Measurements from ENCODE around the gene ATP5F1D.

ATP5F1D gene

DNA sequence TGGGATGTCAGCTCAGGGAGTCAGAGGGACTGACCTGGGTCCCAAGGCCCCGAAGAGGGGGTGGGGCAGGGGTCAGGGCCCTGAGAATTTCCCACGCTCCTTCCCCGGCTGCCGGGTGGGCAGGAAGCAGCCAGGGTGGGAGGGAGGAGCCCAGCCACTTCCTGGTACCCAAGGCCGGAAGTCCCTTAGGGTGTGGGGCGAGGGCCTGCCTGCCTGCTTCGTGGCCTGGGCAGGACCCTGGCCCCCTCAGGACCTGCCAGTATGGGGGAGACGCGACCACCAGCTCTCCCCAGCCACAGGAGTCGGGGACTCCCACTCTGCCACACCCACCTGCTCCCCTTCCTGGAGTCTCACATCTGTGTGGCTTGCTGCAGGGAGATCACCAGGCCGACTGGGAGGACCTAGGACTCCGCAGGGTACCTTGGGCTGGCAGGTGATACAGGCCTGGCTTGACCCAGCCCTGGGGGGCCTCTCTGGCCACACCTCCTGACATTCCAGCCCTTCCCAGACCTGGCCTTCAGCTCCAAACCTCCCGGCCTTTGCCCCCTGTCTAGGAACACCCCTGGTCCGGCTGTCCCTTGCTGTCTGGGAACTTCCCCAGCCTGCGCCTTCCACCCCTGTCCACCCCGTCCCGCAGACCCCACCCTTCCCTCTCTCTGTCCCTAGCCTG is 17.8 kb downstream of the ATP5F1D start:
- peak; percentile 86 for DNase-seq
- no peaks in the 10 kb centered on the region for H3K27me3 Mint-ChIP-seq
- CTCF ChIA-PET, result interaction anchor here (5.0 kb wide), 1 partner anchor 7 kb away, joined by 17 read pairs; no protein-coding TSS in a partner anchor
- peaks cover 29% of the 10 kb centered on the region for H3K36me3 Mint-ChIP-seq
- no peaks in the 10 kb centered on the region for H3K9me3 Mint-ChIP-seq
- H3K4me3 Mint-ChIP-seq, result peak overlapping the region; percentile 89
- peak overlapping the region; percentile 98 for H3K27ac Mint-ChIP-seq
- peaks cover 64% of the 10 kb centered on the region for H3K4me1 Mint-ChIP-seq

DNA sequence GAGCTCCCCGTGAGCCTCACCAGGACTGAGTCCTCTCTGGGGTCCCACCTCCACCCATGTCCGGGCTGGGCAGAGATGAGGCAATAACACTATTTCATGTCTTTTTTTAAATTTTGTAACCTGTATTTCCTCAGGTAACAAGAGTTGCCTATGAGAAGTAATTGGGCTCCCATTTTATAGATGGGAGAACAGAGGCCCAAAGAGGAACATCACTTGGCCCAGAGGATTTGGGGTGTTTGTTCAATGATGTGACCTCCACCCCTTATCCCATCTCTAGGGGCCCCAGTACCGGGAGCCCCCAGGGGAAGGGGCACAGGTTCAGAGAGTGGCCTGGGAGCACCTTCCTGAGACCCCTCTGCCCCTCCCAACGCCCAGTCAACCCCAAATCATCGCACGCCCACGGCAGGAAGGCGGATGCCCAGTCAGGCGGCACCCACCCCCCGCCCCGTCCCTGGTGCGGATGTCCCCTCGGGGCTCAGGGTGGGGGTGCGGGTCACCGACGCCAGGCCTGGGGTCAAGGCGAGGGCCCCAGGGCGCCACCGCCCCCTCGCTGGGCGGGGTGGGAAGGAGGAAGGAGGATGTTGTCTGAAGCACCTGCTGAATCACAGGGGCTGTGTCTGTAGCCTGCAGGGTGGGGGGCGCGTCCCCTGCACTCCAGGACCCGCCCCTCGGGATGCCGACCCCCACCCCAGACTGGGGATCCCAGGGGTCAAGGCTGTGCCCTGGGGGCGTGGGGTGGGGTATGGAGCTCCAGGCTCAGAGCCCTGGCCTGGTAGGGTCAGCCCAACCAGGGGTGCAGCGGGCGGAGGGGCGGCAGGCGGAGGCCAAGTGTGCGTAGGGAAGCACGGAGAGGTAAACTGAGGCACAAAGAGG is 18.6 kb downstream of the ATP5F1D start:
- Mint-ChIP-seq H3K27me3 (no peaks in the 10 kb centered on the region), H3K4me1 (peaks cover 61% of the 10 kb centered on the region), H3K27ac (peak overlapping the region; percentile 98), H3K36me3 (peaks cover 22% of the 10 kb centered on the region), H3K9me3 (no peaks in the 10 kb centered on the region), H3K4me3 (peak overlapping the region; percentile 94)
- peak; percentile 72 for DNase-seq
- CTCF ChIA-PET, result no interaction called here

DNA sequence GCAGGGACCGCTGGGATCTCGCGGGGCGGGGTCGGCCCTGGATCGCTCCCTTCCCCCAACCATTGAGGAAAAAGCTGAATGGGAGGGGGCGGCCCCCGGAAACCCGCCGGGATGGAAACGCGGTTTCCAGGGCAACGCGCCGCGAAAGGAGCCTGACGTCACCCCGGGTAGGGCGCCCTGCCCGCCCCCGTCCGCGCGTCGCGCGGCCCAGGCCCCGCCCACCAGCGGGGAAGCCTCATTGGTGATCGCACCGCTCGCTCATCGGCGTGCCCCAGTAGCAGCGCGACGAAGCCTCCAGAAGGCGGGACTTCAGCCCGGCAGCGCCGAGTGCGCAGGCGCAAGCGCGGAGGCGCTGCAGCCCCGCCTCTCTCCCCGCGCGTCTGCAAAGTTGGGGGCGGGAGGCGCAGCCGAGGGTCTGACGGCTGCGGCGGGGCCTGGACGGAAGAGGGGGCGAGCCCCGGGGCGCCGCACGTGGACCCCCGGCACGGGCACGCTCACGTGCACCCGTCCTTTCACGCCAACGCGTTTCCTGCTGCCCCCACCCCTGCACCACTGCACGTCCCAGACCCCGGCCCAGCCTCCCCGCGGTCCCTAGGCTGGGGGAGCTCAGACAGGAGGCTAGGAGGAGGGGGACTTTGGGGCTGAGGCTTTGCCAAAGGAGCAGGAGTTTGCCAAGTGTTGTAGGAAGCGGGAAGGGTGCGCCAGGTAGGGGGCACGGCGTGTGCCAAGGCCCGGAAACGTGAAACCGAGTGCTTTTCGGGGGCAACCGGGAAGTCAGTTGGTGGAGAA is 19.4 kb downstream of the ATP5F1D start:
- peak overlapping the region; percentile 94 for H3K4me3 Mint-ChIP-seq
- no peaks in the 10 kb centered on the region for H3K27me3 Mint-ChIP-seq
- CTCF ChIA-PET, result interaction anchor here (2.7 kb wide), 1 partner anchor 17 kb away, joined by 18 read pairs; no protein-coding TSS in a partner anchor
- DNase-seq, result peak; percentile 97
- H3K4me1 Mint-ChIP-seq, result peaks cover 65% of the 10 kb centered on the region
- H3K36me3 Mint-ChIP-seq, result peaks cover 21% of the 10 kb centered on the region
- H3K27ac Mint-ChIP-seq, result peak overlapping the region; percentile 98
- no peaks in the 10 kb centered on the region for H3K9me3 Mint-ChIP-seq

DNA sequence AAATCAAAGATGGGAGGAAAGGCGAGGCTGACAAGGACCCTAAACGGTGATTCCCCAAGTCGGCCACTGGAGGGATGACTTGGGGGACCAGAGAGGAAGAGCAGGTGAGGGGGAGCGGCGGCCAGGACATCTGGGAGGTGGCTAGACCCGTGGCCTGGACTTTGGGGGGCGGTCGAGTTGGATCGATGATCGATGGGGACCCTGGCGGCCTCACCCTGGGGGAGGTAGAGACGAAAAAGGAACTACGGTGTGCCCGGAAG is 19.9 kb downstream of the ATP5F1D start:
- CTCF ChIA-PET, result interaction anchor here (2.7 kb wide), 1 partner anchor 17 kb away, joined by 18 read pairs; no protein-coding TSS in a partner anchor
- no peaks in the 10 kb centered on the region for H3K9me3 Mint-ChIP-seq
- peak overlapping the region; percentile 94 for H3K4me3 Mint-ChIP-seq
- peaks cover 67% of the 10 kb centered on the region for H3K4me1 Mint-ChIP-seq
- DNase-seq, result peak; percentile 54
- H3K27me3 Mint-ChIP-seq, result no peaks in the 10 kb centered on the region
- peak overlapping the region; percentile 95 for H3K27ac Mint-ChIP-seq
- H3K36me3 Mint-ChIP-seq, result peaks cover 18% of the 10 kb centered on the region

DNA sequence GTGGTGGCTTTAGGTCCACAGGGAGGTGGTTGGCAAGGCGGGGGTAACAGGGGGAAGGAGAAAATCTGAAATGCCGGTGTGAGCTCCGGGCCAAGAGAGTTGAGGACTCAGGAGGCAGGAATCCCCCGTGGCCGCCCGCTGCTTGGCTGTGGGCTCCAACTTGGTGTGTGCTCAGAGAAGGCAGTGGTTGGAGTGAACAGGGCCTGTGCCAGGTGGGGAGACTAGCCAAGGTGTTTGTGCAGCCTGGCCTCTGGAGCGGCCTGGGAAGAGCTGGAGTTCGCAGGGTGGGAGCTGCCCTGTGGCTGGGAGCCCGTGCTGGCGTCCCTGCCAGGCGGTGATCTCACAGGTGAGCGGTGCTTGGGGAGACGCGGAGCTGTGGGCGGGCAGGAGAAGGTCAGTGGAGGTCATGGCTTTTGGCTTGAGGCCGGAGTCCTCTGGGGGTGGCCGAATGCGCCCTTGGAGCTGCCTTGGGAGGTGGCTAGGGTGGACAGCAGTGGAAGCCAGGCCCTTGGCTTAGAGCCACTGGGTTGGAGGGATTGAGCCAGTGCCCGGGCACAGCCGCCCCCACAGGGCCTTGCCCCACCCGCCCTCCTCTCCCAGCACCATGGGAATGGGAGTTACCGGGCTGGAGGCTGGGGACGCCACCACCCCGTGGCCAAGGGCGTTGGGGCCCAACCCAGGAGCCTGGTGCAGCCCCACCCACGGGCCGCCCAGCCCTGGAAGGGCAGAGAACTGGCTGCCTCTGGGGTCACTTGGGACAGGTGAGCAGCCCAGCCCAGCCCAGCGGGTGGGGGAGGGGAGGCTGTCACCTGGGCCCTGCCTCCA is 20.5 kb downstream of the ATP5F1D start:
- Mint-ChIP-seq H3K27ac (peak overlapping the region; percentile 95), H3K9me3 (no peaks in the 10 kb centered on the region), H3K4me3 (peak overlapping the region; percentile 94), H3K27me3 (peaks cover under 1% of the 10 kb centered on the region), H3K36me3 (peaks cover 18% of the 10 kb centered on the region), H3K4me1 (peaks cover 67% of the 10 kb centered on the region)
- no peak for DNase-seq
- CTCF ChIA-PET, result interaction anchor here (2.7 kb wide), 1 partner anchor 18 kb away, joined by 18 read pairs; no protein-coding TSS in a partner anchor

DNA sequence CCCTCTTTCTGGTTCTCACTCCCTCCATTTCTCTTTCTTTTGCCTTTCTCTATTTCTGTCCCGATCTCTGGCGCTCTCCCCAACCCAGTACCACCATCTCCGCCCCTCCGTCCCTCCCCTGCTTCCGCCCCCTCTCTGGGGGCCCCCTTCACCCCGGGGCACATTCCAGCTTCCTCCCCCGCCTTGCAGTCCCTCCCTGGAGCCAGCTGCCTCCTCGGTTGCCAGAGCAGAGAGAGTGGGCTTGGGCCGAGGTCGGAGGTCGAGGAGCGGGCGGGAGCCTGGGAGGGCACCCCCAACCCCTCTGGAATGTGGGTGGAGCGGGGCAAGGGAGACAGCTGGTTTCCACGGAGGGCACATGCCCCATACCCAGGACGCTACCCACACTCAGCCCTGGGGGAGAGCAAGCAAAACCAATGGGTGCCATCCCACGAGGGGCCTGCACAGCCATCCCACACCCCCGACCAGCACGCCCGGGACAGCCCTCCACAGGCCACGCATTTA is 21.1 kb downstream of the ATP5F1D start:
- DNase-seq, result no peak
- Mint-ChIP-seq H3K27ac (no peak overlapping the region), H3K9me3 (no peaks in the 10 kb centered on the region), H3K4me1 (peaks cover 69% of the 10 kb centered on the region), H3K27me3 (peaks cover 7% of the 10 kb centered on the region), H3K4me3 (peak overlapping the region; percentile 40), H3K36me3 (peaks cover 13% of the 10 kb centered on the region)
- CTCF ChIA-PET, result interaction anchor here (2.7 kb wide), 1 partner anchor 19 kb away, joined by 18 read pairs; no protein-coding TSS in a partner anchor

DNA sequence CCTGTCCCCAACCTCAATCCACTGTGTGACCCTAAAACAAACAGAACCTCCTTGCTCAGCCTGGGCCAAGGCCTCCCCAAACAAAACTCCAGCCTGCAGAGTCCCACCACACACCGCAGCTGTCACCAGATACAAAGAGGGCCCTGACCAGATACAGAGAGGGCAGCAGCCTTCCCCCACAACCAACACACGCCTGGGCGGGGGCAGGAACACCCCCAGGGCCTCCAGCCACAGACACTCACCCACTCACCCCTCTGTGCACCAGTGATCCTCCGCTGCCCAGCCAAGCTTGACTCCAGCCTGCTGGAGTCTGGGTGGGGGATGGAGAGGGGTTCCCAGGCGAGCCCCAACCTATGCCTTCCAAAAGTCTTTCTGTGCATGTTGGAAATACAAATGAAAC is 21.6 kb downstream of the ATP5F1D start:
- no peaks in the 10 kb centered on the region for H3K9me3 Mint-ChIP-seq
- peak overlapping the region; percentile 58 for H3K27ac Mint-ChIP-seq
- no peak for DNase-seq
- H3K27me3 Mint-ChIP-seq, result peaks cover 9% of the 10 kb centered on the region
- peaks cover 10% of the 10 kb centered on the region for H3K36me3 Mint-ChIP-seq
- peak overlapping the region; percentile 50 for H3K4me3 Mint-ChIP-seq
- H3K4me1 Mint-ChIP-seq, result peaks cover 67% of the 10 kb centered on the region
- CTCF ChIA-PET, result interaction anchor here (2.7 kb wide), 1 partner anchor 19 kb away, joined by 18 read pairs; no protein-coding TSS in a partner anchor

DNA sequence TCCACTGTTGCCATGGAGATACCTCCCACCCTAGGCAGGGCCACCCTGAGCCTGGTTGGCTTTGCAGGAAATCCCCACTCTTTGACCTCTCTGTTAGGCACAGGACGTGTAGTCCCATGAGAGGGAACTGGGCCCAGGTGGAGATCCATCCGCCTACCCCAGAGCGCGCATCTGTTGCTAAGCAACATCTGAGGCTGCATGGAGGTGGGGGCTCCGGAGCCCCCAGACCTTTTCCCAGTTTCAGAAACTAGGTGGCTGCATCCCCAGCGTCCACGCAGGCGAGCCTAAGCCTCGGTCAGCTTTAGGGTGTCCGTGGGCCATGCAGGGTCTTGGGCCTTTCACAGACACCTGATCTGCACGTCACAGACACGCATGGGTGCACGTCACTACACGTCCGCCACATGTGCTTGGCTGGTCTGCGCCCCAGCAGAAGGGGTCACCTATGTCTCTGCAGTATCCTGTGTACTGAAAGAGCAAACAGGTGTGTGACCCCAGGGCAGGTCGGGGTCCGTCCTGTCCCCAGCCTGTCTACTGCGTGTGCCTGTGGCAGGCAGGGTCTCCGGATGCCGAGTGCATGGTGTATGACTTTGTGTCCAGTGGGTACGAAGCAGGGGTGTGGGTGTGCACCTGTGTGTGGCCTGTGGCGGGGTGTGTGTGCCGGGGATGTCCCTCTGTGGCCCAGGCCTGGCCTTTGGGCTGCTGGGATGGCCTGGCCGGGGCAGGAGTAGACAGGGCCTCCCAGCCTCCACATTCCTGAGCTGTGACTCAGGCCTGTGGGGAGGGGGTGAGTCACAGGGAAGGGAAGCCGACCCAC is 23.5 kb downstream of the ATP5F1D start:
- CTCF ChIA-PET, result interaction anchor here (1.4 to 6.5 kb wide), 2 partner anchors 14 to 21 kb away, joined by 3 to 295 read pairs; partner anchors contain the start of gene ATP5F1D
- Mint-ChIP-seq H3K27me3 (peaks cover 9% of the 10 kb centered on the region), H3K4me1 (peaks cover 61% of the 10 kb centered on the region), H3K9me3 (no peaks in the 10 kb centered on the region), H3K36me3 (peaks cover 5% of the 10 kb centered on the region), H3K4me3 (peak overlapping the region; percentile 52), H3K27ac (peak overlapping the region; percentile 52)
- DNase-seq, result no peak

DNA sequence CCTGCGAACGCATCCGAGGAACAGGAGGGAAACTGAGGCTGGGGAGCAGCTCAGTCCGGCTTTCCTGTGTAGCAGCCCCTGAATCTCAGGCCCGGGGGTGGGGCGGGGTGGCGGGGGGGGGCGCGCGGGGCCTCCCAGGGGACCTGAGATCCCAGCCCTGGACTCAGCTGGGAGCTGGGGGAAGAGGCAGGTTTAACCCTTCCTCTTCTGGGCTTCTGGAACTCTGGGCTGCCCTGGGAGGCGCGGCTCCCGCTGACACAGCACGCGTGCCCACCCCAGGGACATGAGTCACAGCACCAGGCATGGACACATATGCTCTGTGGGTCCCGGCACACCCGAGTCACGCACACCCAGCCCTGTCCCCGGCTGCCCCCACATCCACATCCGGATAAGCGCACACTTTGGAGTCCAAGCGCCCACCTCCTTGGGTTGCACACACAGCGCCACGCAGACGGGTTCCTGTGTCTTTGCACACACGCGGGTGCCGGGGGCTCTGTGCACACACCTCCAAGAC is 24.1 kb downstream of the ATP5F1D start:
- H3K27ac Mint-ChIP-seq, result peak overlapping the region; percentile 45
- H3K4me3 Mint-ChIP-seq, result peak overlapping the region; percentile 62
- H3K9me3 Mint-ChIP-seq, result no peaks in the 10 kb centered on the region
- CTCF ChIA-PET, result interaction anchor here (1.4 to 6.5 kb wide), 4 partner anchors 9 to 22 kb away, joined by 3 to 295 read pairs (median 18); partner anchors contain the start of gene ATP5F1D
- peaks cover 67% of the 10 kb centered on the region for H3K4me1 Mint-ChIP-seq
- peak; percentile 61 for DNase-seq
- H3K27me3 Mint-ChIP-seq, result peaks cover 9% of the 10 kb centered on the region
- peaks cover 12% of the 10 kb centered on the region for H3K36me3 Mint-ChIP-seq

DNA sequence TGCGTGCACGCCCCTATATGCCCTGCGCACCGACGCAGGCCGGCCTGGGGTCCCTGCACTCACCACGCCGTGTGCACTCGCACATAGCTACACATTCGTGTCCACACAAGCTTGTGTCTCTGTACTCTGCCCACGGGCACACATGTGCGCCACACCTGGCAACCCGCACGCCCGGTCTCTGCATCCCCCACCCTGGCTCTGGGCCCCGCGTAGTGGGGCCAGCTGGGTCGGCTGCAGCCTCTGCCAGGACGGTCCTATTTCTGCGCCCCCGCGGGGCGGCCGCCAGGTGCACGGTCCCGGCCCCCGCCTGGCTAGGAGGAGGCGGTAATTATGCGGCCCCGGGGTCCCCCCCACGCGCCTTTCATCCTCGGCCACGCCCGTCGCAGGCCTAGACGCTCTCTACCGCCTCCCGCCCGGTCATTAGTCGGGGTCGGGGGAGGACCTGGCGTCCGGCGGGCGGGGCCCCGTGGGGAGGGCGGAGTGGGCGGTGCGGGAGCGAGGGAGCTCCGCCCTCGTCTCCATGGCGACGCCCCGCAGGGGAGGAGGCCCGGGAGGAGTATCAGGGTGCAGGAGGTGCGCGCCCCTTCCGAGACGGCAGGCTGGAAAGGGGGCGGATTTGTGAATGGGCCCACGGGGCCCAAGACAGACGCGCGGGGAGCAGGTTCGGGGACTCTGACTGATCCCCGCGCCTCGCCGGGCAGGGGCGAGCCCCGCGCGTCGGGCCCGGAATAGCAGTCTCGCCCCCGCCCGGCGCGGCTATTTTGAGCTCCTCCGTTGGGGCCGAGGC is 24.8 kb downstream of the ATP5F1D start:
- H3K4me1 Mint-ChIP-seq, result peaks cover 72% of the 10 kb centered on the region
- no peaks in the 10 kb centered on the region for H3K9me3 Mint-ChIP-seq
- peaks cover 9% of the 10 kb centered on the region for H3K27me3 Mint-ChIP-seq
- peak; percentile 90 for DNase-seq
- H3K27ac Mint-ChIP-seq, result peak overlapping the region; percentile 45
- CTCF ChIA-PET, result interaction anchor here (0.8 to 6.5 kb wide), 11 partner anchors 9 to 282 kb away, joined by 3 to 295 read pairs (median 3); partner anchors contain the start of genes ATP5F1D, CBARP, CNN2 and WDR18
- H3K36me3 Mint-ChIP-seq, result peaks cover 18% of the 10 kb centered on the region
- H3K4me3 Mint-ChIP-seq, result peak overlapping the region; percentile 62

DNA sequence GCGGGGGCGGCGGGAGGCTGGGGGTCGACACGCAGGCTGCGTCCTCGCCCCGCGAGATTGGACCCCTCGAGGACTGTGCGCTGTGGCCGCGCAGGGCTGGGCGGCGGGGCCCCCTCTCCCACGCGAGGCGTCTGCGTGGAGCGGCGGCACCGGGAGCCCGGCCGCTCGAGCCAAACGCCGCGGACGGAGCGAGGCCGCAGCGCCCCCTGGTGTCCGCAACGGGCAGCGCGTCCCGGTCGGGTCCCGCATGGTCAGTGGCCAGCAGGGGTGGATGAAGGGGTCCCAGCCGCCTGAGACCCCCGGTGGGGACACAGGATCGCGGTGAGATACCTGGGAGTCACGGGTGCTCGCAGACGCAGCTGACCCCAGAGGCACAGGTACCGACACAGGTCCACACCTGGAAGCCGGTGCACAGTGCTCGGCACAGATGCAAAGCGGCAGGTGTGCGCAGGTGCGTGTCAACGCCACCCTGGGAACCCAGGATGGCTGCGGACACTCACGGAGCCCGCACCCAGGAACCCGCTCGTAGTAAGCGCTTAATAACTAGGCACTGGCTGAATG is 25.4 kb downstream of the ATP5F1D start:
- H3K36me3 Mint-ChIP-seq, result peaks cover 24% of the 10 kb centered on the region
- CTCF ChIA-PET, result interaction anchor here (0.8 to 6.5 kb wide), 10 partner anchors 10 to 283 kb away, joined by 3 to 295 read pairs (median 3); partner anchors contain the start of genes ATP5F1D, CBARP, CNN2 and WDR18
- H3K27me3 Mint-ChIP-seq, result peaks cover 9% of the 10 kb centered on the region
- H3K27ac Mint-ChIP-seq, result no peak overlapping the region
- no peaks in the 10 kb centered on the region for H3K9me3 Mint-ChIP-seq
- peaks cover 72% of the 10 kb centered on the region for H3K4me1 Mint-ChIP-seq
- peak; percentile 75 for DNase-seq
- peak overlapping the region; percentile 53 for H3K4me3 Mint-ChIP-seq

All from activated naive CD4-positive, alpha-beta T cell treated with anti-CD3 and anti-CD28 coated beads, Interleukin-2, amount 10 ng/mL, durations not matched to agents 7 days and 5 days (primary cell).